Measurements from ENCODE around the gene EBF3. TPM values are rescaled to one million over a fixed set of nuclear protein-coding genes. Genes with fewer than 3 reads are reported as not detected.

The EBF3 gene
- total RNA-seq, 1 donor from 2014 or later: not detected

GRCh38 chr10:129918836-129919235, 45.2 kb downstream of the EBF3 start:
- no peak for TF ChIP-seq CTCF (IDR thresholded peaks at IDR 0.05; ENCODE audit: insufficient read depth, low read length, poor library complexity, severe bottlenecking)
- no peak for DNase-seq (ENCODE audit: low read depth)
- Histone ChIP-seq H3K36me3 (ENCODE audit: control insufficient read depth, insufficient read depth, low read length) (no peaks in the 10 kb centered on the region), H3K27me3 (ENCODE audit: control insufficient read depth, insufficient read depth, low read length) (no peaks in the 10 kb centered on the region), H3K4me3 (ENCODE audit: low read depth, low read length) (no peak overlapping the region)

- H3K36me3 ChIP-seq (ENCODE audit: control insufficient read depth, insufficient read depth, low read length): no peaks in the 10 kb centered on the region
- no peak overlapping the region for H3K4me3 ChIP-seq (ENCODE audit: low read depth, low read length)
- H3K27me3 ChIP-seq (ENCODE audit: control insufficient read depth, insufficient read depth, low read length): no peaks in the 10 kb centered on the region
- no peak for DNase-seq (ENCODE audit: low read depth)
- no peak for TF ChIP-seq CTCF (IDR thresholded peaks at IDR 0.05; ENCODE audit: insufficient read depth, low read length, poor library complexity, severe bottlenecking)
Measured at GRCh38 chr10:129918401-129918800, 45.7 kb downstream of the EBF3 start.

GRCh38 chr10:129917936-129918335, 46.1 kb downstream of the EBF3 start:
- no peak overlapping the region for H3K4me3 ChIP-seq (ENCODE audit: low read depth, low read length)
- DNase-seq (ENCODE audit: low read depth): no peak
- no peaks in the 10 kb centered on the region for H3K27me3 ChIP-seq (ENCODE audit: control insufficient read depth, insufficient read depth, low read length)
- no peak for TF ChIP-seq CTCF (IDR thresholded peaks at IDR 0.05; ENCODE audit: insufficient read depth, low read length, poor library complexity, severe bottlenecking)
- H3K36me3 ChIP-seq (ENCODE audit: control insufficient read depth, insufficient read depth, low read length): no peaks in the 10 kb centered on the region

- TF ChIP-seq CTCF (IDR thresholded peaks at IDR 0.05; ENCODE audit: insufficient read depth, low read length, poor library complexity, severe bottlenecking): no peak
- Histone ChIP-seq H3K4me3 (ENCODE audit: low read depth, low read length) (no peak overlapping the region), H3K36me3 (ENCODE audit: control insufficient read depth, insufficient read depth, low read length) (no peaks in the 10 kb centered on the region), H3K27me3 (ENCODE audit: control insufficient read depth, insufficient read depth, low read length) (no peaks in the 10 kb centered on the region)
- no peak for DNase-seq (ENCODE audit: low read depth)
Measured at GRCh38 chr10:129916506-129916995, 47.5 kb downstream of the EBF3 start.

GRCh38 chr10:129915526-129916378, 48.3 kb downstream of the EBF3 start:
- no peak for TF ChIP-seq CTCF (IDR thresholded peaks at IDR 0.05; ENCODE audit: insufficient read depth, low read length, poor library complexity, severe bottlenecking)
- no peak for DNase-seq (ENCODE audit: low read depth)
- Histone ChIP-seq H3K4me3 (ENCODE audit: low read depth, low read length) (no peak overlapping the region), H3K27me3 (ENCODE audit: control insufficient read depth, insufficient read depth, low read length) (no peaks in the 10 kb centered on the region), H3K36me3 (ENCODE audit: control insufficient read depth, insufficient read depth, low read length) (no peaks in the 10 kb centered on the region)

Data from kidney epithelial cell (primary cell).